NCI-H1436 treated with DMSO at 0.1 percent for 48 hours (cell line): ENCODE measurements around the gene TTC32.

ENCODE experiments used
- DNase-seq: peaks from one replicate; lab custom pipeline; 2025; lab: John Stamatoyannopoulos, UW

The TTC32 gene

DNA sequence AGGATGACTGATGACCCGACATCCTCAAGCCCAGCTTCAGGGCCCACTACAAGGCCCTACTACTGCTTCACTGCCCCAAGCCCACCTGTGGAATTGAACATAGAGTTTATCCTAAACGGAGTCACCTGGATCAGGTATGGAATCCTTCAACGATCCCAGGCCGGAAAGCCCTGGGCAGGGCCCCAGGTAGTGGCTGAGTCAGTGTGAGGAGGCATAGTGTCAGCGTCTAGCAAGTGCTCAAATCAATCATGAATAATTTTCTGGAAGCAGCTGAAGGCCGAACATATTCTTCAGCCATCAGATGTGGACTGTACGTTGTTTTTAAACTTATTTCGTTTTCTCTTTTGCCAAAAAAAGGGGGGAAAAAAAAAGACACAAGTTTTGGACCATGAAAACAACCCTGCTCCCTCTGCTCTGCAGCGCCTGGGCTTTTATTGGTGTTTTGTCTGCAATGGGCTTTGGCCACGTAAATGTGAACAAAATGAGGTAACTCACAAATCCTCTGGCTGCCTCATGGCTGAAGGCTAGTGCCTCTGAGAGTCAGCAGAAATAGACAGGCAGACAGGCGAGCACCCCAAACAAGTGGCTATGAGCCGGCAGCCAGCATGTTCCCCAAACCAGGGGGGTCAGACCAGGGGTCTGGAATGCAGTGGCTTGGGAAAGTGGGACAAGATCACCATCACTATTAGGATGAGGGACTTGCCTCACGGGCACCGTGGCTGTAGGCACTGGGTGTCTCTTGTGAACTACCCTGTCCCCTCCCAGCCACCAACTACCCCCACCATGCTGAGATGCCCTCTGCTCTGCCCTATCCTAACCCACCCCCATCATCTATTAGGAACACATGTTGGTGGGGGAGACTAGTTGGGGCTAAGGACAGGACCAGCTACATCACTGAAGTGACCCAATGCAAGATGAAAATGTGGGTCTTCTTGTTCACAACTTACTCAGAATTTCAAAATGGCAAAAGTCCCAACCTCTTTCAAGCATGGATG lies 51.4 kb downstream of the TTC32 start:
- no peak for DNase-seq

- no peak for DNase-seq
Measured at GRCh38 chr2:19848952-19849351, 52.8 kb downstream of the TTC32 start.

DNA sequence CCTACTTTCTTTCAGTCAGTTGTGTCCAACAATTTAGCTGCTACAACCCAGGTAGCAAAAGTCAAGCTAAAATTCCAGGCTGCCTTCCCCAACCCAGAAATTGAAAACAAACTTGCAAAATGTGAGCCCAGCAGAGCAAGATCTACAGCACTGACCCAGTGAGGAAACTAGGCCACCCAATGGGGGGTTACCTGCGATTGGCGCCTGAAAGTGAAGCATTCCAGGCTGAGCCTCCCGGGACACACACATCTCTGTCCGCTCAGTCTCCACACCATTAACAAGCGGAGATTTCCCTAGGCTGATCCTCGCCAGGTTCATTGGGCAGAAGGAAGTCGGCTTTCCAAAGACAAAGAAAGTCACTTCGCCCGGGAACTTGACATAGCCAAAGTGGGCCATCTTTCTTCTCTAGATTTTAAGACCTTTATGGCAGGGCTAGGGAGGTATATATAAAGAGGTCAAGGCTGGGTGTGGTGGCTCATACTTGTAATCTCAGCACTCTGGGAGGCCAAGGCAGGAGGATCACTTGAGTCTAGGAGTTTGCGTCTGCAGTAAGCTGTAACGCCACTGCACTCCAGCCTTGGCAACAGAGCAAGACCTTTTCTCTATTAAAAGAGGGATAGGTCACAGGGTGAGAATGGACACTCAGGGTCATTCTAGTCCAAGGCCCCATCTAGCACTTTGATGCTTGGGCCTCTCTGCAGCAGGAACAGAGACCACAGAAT lies 53.6 kb downstream of the TTC32 start:
- no peak for DNase-seq

DNA sequence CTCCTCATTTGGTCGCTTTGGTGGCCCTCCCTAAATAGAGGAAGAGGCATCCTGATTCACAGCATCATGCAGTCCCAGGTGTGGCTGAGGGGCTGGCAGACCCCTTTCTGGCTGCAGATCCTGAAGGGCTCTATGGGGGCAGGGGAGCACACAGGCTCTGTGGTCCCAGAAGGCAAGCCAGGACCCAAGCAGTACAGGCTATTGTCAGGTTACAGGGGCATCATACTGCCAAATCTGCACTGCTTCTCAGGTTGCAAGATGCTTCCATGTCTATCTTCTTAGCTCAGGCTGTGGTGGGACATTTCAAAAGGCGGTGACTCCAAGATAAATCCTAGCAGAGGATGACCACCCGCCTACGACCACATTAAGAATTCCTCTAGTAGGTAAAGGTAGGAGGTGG lies 54.3 kb downstream of the TTC32 start:
- no peak for DNase-seq
